ENCODE results near the gene ADD1.

Gene ADD1

GRCh38 chr4:2843263-2843940, at the start of gene ADD1:
TSS of gene ADD1 (plus strand) at chr4:2843844. CDS start at chr4:2875916, 32,072 bp downstream.
- no peak for DNase-seq

GRCh38 chr4:2794486-2795299, 49.0 kb upstream of the ADD1 start:
- no peak for DNase-seq

- DNase-seq: no peak
Measured at GRCh38 chr4:2795300-2795892, 48.2 kb upstream of the ADD1 start.

GRCh38 chr4:2795893-2796848, 47.5 kb upstream of the ADD1 start:
- DNase-seq: no peak

- DNase-seq: no peak
Measured at GRCh38 chr4:2796849-2797544, 46.6 kb upstream of the ADD1 start.

GRCh38 chr4:2797545-2798305, 45.9 kb upstream of the ADD1 start:
- DNase-seq: no peak

- DNase-seq: no peak
Measured at GRCh38 chr4:2798399-2799223, 45.0 kb upstream of the ADD1 start.

- no peak for DNase-seq
Measured at GRCh38 chr4:2799224-2799911, 44.3 kb upstream of the ADD1 start.

- DNase-seq: no peak
Measured at GRCh38 chr4:2799971-2800690, 43.5 kb upstream of the ADD1 start.

- DNase-seq: no peak
Measured at GRCh38 chr4:2800691-2801596, 42.7 kb upstream of the ADD1 start.

GRCh38 chr4:2802618-2803531, 40.8 kb upstream of the ADD1 start:
- no peak for DNase-seq

GRCh38 chr4:2803624-2804448, 39.8 kb upstream of the ADD1 start:
- no peak for DNase-seq

- no peak for DNase-seq
Measured at GRCh38 chr4:2804449-2804972, 39.1 kb upstream of the ADD1 start.

- DNase-seq: no peak
Measured at GRCh38 chr4:2804973-2805501, 38.6 kb upstream of the ADD1 start.

GRCh38 chr4:2805712-2806389, 37.8 kb upstream of the ADD1 start:
- no peak for DNase-seq
